ENCODE data around the gene BACH2. TPM values are rescaled to one million over a fixed set of nuclear protein-coding genes. Genes with fewer than 3 reads are reported as not detected.

Gene BACH2
- total and polyA plus RNA-seq, 10 of the 15 experiments (the other 5 are each of a cell fraction or from before 2014, with no cell fraction given) = 0.03 to 0.28 (median 0.04) TPM; not detected in 3

DNA sequence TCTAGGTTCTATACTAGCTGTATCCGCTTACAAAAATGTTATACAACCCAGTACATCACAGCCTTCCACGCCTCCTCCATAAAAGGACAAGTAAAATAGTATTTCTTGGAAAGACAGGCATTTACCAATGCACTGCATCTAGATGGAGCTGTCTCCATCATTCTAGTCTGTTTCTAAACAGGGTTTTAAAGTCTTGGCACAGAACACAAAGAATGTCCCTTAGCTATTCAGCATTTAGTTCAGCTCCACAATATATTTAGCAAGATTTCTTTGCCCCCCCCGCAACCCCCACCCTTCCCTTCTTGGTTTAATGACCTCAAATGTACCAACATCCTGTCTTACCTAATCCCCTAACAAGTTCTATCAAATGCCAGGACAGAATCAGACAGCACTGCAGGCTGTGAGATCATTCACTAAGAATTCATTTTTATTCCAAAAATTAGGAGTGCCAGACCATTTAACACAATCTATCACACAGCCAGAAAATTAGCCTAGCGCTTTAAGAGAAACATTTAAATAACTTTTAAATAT is 198.6 kb downstream of the BACH2 start:
- CTCF ChIA-PET = interaction anchor here (0.6 to 1.1 kb wide), 2 partner anchors 209 to 380 kb away, joined by 3 read pairs; no protein-coding TSS in a partner anchor
- Histone ChIP-seq H3K27ac (ENCODE audit: control insufficient read depth, insufficient read depth) (no peak overlapping the region), H3K79me2 (ENCODE audit: control insufficient read depth, insufficient read depth, low read length) (no peaks in the 10 kb centered on the region), H3K4me2 (ENCODE audit: control insufficient read depth, insufficient read depth) (no peak overlapping the region), H3K4me3 (no peak overlapping the region), H3K9me3 (replicated peaks; ENCODE audit: control insufficient read depth, insufficient read depth, low read length) (peaks cover 2% of the 10 kb centered on the region), H3K4me1 (ENCODE audit: control insufficient read depth, insufficient read depth, low read length) (peaks cover 2% of the 10 kb centered on the region), H3K36me3 (ENCODE audit: control insufficient read depth in 2 of 2, insufficient read depth in 2 of 2, low read length in 1 of 2) (no peaks in the 10 kb centered on the region), H3K27me3 (replicated peaks in 1 of 2; ENCODE audit: control insufficient read depth in 2 of 2, insufficient read depth in 2 of 2, low read length in 1 of 2) (peaks cover 0 to 2% of the 10 kb centered on the region in 2 experiments; a peak in 2 of 4 replicates), H3K9ac (ENCODE audit: control insufficient read depth, insufficient read depth, low read length) (no peak overlapping the region), H4K20me1 (ENCODE audit: control insufficient read depth, insufficient read depth) (no peaks in the 10 kb centered on the region), H2AFZ (ENCODE audit: control insufficient read depth, low read depth, low read length) (no peak overlapping the region)
- no peak for FAIRE-seq
- POLR2A ChIA-PET = no interaction called here
- ATAC-seq = no peak
- no peak for DNase-seq (ENCODE audit: low read depth, low spot score)
- TF ChIP-seq TARDBP (IDR thresholded peaks at IDR 0.05; ENCODE audit: borderline replicate concordance) (no peak), NBN (IDR thresholded peaks at IDR 0.05) (no peak), RUNX3 (IDR thresholded peaks at IDR 0.05; ENCODE audit: low read length) (no peak), MEF2A (IDR thresholded peaks at IDR 0.05; ENCODE audit: insufficient read depth, low read depth, low read length) (no peak), POU2F2 (IDR thresholded peaks at IDR 0.05; ENCODE audit: borderline replicate concordance, low read depth, low read length) (no peak), NR2F1 (conservative IDR thresholded peaks at IDR 0.05) (no peak), RCOR1 (conservative IDR thresholded peaks at IDR 0.05; ENCODE audit: low read depth, low read length) (no peak), MEF2B (IDR thresholded peaks at IDR 0.05; ENCODE audit: partially characterized antibody, poor library complexity, severe bottlenecking) (no peak), SMC3 (IDR thresholded peaks at IDR 0.05; ENCODE audit: borderline replicate concordance, low read length) (no peak), ZNF384 (IDR thresholded peaks at IDR 0.05; ENCODE audit: borderline replicate concordance, low read depth, low read length) (no peak)
- TF ChIP-seq, protein P1, sequence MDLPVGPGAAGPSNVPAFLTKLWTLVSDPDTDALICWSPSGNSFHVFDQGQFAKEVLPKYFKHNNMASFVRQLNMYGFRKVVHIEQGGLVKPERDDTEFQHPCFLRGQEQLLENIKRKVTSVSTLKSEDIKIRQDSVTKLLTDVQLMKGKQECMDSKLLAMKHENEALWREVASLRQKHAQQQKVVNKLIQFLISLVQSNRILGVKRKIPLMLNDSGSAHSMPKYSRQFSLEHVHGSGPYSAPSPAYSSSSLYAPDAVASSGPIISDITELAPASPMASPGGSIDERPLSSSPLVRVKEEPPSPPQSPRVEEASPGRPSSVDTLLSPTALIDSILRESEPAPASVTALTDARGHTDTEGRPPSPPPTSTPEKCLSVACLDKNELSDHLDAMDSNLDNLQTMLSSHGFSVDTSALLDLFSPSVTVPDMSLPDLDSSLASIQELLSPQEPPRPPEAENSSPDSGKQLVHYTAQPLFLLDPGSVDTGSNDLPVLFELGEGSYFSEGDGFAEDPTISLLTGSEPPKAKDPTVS (IDR thresholded peaks at IDR 0.05; ENCODE audit: low read depth, low read length) = no peak
- intact Hi-C loops (cut with micrococcal nuclease; ENCODE audit: unreplicated experiment) = loop anchor here (5.0 kb wide), 1 partner anchor 274 kb away; no protein-coding TSS in a partner anchor
- RAD21 ChIA-PET (ENCODE audit: unreplicated experiment) = interaction anchor here (0.6 to 0.8 kb wide), 2 partner anchors 285 to 657 kb away, joined by 3 read pairs; no protein-coding TSS in a partner anchor
- WGBS (ENCODE audit: insufficient coverage, insufficient replicate concordance, low lambda C conversion rate, missing lambda C conversion rate) = 35% methylated on average over 4 of the region's 4 CpGs
- SMC1A ChIA-PET (ENCODE audit: uncharacterized antibody, unreplicated experiment) = no interaction called here
- BruUV-seq (replicated peaks) = no TSS peak
- in situ Hi-C loops (cut with MboI) = no loop called here
